ENCODE data around the gene ARL6IP1.
"Not testable (repeated sequence)": the region's sequence is repeated elsewhere in the genome, so short reads cannot be mapped to it uniquely, and the experiment has no call there.

GRCh38 chr16:18756639-18757038 is 44.7 kb downstream of the ARL6IP1 start:
- not testable (repeated sequence) for TF ChIP-seq CTCF, EP300, POLR2AphosphoS5 (IDR thresholded peaks at IDR 0.05)
